SK-N-MC (cell line): ENCODE results near the gene LHFPL5.

Experiments
- DNase-seq: peaks from one replicate; pipeline ENCODE4 v3.0.0-alpha.2; 2011; ENCODE audit warnings: low read depth, low spot score
- H3K27ac ChIP-seq: fragments of 200-600 bp; sonication (generic); 2 replicates; pipeline ENCODE4 v1.5.1; 2016; ENCODE audit warnings: mixed run types
- H3K36me3 ChIP-seq: fragments of 200-600 bp; sonication (generic); 2 replicates; pipeline ENCODE4 v1.6.1; 2017; ENCODE audit warnings: antibody characterized with exemption, low read length, mixed read lengths; ENCODE audit not compliant: insufficient read depth
- H3K4me3 ChIP-seq: fragments of 200-600 bp; sonication (generic); 2 replicates; pipeline ENCODE4 v1.5.1; 2016
- H3K9ac ChIP-seq: fragments of 200-600 bp; sonication (generic); 2 replicates; pipeline ENCODE4 v1.8.0; 2017; ENCODE audit warnings: mixed run types, mixed read lengths; ENCODE audit not compliant: insufficient read length
- H3K9me3 ChIP-seq: fragments of 200-600 bp; sonication (generic); 2 replicates; pipeline ENCODE4 v1.6.1; 2017; ENCODE audit warnings: low read depth, mild to moderate bottlenecking, antibody characterized with exemption, low read length, moderate library complexity, mixed read lengths
- EZH2 ChIP-seq: fragments of 200-600 bp; sonication (generic); IDR thresholded peaks from one replicate; pipeline ENCODE4 v1.6.1; 2017; ENCODE audit warnings: antibody characterized with exemption
- FOXP2 ChIP-seq: optimal IDR thresholded peaks from 2 replicates; pipeline ENCODE3; 2011; ENCODE audit warnings: mild to moderate bottlenecking, moderate library complexity; ENCODE audit not compliant: insufficient read depth; ENCODE audit errors: extremely low read length, control extremely low read depth
- POLR2AphosphoS5 ChIP-seq: IDR thresholded peaks from 2 replicates; pipeline ENCODE4 v1.6.1; 2012; ENCODE audit warnings: mild to moderate bottlenecking, low read depth, low read length, borderline replicate concordance

Gene LHFPL5

GRCh38 chr6:35831257-35832007 is 26.3 kb downstream of the LHFPL5 start:
- no peaks in the 10 kb centered on the region for H3K9me3 ChIP-seq
- no peak for DNase-seq
- no peak overlapping the region for H3K4me3 ChIP-seq
- TF ChIP-seq POLR2AphosphoS5 (no peak), EZH2 (no peak), FOXP2 (no peak)
- no peak overlapping the region for H3K9ac ChIP-seq
- no peak overlapping the region for H3K27ac ChIP-seq
- H3K36me3 ChIP-seq: peaks cover 19% of the 10 kb centered on the region

DNA sequence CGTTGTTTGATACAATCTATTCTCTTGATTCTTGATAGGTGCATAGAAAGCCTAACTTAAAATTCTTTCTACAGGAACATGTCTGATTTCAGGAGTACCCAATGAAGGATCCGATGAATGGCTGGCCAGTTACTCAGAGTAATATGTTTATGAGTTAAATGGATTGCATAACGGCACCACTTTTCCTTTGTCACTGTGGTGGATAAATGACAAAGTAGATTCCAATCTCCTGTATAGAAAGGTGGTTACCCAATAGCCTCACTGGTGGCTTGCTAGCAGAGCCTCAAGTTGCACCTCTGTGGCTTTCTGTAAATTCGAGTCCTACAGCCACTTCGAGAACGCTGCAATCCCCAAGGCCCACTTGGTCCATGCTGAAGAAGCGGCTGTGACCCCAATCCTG is 28.4 kb downstream of the LHFPL5 start:
- Histone ChIP-seq H3K9ac (no peak overlapping the region), H3K9me3 (no peaks in the 10 kb centered on the region), H3K36me3 (peaks cover 25% of the 10 kb centered on the region), H3K27ac (no peak overlapping the region), H3K4me3 (no peak overlapping the region)
- no peak for DNase-seq
- no peak for TF ChIP-seq EZH2
- TF ChIP-seq FOXP2: no peak
- no peak for TF ChIP-seq POLR2AphosphoS5

DNA sequence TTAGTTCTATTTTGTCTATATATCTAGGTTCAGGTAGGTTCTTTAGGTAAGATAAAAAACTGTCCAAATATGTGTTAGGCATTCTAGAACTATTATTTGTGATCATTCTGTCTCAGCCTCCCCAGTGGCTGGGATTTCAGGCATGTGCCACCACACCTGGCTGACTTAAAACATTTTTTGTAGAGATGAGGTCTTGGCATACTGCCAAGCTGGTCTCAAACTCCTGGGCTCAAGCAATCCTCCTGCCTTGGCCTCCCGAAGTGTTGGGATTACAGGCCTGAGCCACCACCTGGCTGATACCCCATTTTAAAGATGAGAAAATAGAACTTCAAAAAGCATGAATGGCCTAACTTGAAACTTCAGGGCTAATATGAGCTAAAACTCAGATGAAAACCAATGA is 33.9 kb downstream of the LHFPL5 start:
- peaks cover 49% of the 10 kb centered on the region for H3K36me3 ChIP-seq
- no peak overlapping the region for H3K27ac ChIP-seq
- no peak overlapping the region for H3K4me3 ChIP-seq
- no peak for DNase-seq
- no peaks in the 10 kb centered on the region for H3K9me3 ChIP-seq
- no peak overlapping the region for H3K9ac ChIP-seq
- TF ChIP-seq POLR2AphosphoS5: no peak
- no peak for TF ChIP-seq FOXP2
- TF ChIP-seq EZH2: no peak

DNA sequence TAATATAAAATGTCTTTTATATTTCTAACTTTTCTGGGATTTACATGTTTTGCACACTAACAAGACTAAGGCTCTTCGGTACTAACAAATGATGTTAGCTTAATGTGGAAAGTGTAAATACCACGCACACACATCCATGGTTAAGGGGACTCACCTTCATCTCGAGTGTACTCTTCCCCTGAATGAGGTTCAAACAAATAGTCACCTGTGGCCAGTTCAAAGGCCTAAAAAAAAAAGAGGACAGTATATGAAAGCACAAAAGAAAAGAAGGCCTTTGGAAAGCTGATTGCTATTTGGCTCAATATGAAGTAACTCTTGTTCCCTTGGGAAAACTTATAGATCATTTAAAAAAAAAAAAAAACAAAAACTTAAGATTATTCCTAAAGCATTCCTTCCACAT is 37.2 kb downstream of the LHFPL5 start:
- TF ChIP-seq POLR2AphosphoS5: no peak
- peaks cover 57% of the 10 kb centered on the region for H3K36me3 ChIP-seq
- no peak overlapping the region for H3K9ac ChIP-seq
- DNase-seq: no peak
- no peak overlapping the region for H3K4me3 ChIP-seq
- no peak overlapping the region for H3K27ac ChIP-seq
- no peaks in the 10 kb centered on the region for H3K9me3 ChIP-seq

- Histone ChIP-seq H3K9ac (no peak overlapping the region), H3K9me3 (0 out of 2 replicates have a peak, but pooled peaks cover 2% of the 10 kb centered on the region), H3K27ac (no peak overlapping the region), H3K36me3 (peaks cover 60% of the 10 kb centered on the region), H3K4me3 (no peak overlapping the region)
- DNase-seq: no peak
- TF ChIP-seq POLR2AphosphoS5 (no peak), FOXP2 (no peak), EZH2 (no peak)
Measured at GRCh38 chr6:35844290-35844689, 39.1 kb downstream of the LHFPL5 start.

- Histone ChIP-seq H3K9me3 (0 out of 2 replicates have a peak, but pooled peaks cover 2% of the 10 kb centered on the region), H3K36me3 (peaks cover 69% of the 10 kb centered on the region), H3K4me3 (no peak overlapping the region), H3K9ac (no peak overlapping the region), H3K27ac (no peak overlapping the region)
- no peak for TF ChIP-seq POLR2AphosphoS5
- TF ChIP-seq EZH2: no peak
- TF ChIP-seq FOXP2: no peak
- DNase-seq: no peak
Measured at GRCh38 chr6:35850208-35850607, 45.1 kb downstream of the LHFPL5 start.

- Histone ChIP-seq H3K27ac (no peak overlapping the region), H3K4me3 (no peak overlapping the region), H3K9me3 (0 out of 2 replicates have a peak, but pooled peaks cover 2% of the 10 kb centered on the region), H3K36me3 (peaks cover 86% of the 10 kb centered on the region), H3K9ac (no peak overlapping the region)
- TF ChIP-seq FOXP2: no peak
- TF ChIP-seq POLR2AphosphoS5: no peak
- no peak for TF ChIP-seq EZH2
- DNase-seq: no peak
Measured at GRCh38 chr6:35852994-35853393, 47.8 kb downstream of the LHFPL5 start.

- DNase-seq: no peak
- H3K4me3 ChIP-seq: no peak overlapping the region
- no peak overlapping the region for H3K9ac ChIP-seq
- H3K9me3 ChIP-seq: no peaks in the 10 kb centered on the region
- H3K36me3 ChIP-seq: peaks cover 75% of the 10 kb centered on the region
- no peak overlapping the region for H3K27ac ChIP-seq
- no peak for TF ChIP-seq EZH2
- TF ChIP-seq POLR2AphosphoS5: no peak
- TF ChIP-seq FOXP2: no peak
Measured at GRCh38 chr6:35856250-35856649, 51.1 kb downstream of the LHFPL5 start.

DNA sequence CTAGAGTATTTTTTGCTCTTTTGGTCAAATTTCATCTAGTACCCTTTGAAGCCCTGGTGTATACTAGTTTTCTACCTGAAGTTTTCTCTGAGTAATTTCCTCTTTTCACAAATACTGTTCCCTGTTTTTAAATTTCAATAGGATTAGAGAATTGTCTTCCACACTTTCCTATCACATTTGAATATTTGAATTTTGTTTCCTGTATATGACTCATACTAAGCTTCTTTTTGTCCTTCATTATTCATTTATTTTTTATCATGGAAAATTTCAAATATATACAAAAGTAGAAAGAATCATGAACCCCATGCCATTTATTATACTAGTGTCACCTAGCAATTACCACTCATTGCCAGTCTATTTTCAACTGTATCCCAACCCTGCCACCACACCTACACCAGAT is 52.7 kb downstream of the LHFPL5 start:
- no peak for DNase-seq
- H3K36me3 ChIP-seq: peaks cover 67% of the 10 kb centered on the region
- no peak for TF ChIP-seq POLR2AphosphoS5
- no peak for TF ChIP-seq EZH2
- no peak for TF ChIP-seq FOXP2
- no peak overlapping the region for H3K9ac ChIP-seq
- H3K9me3 ChIP-seq: no peaks in the 10 kb centered on the region
- H3K4me3 ChIP-seq: no peak overlapping the region
- H3K27ac ChIP-seq: no peak overlapping the region
